Measurements from ENCODE around the gene C11orf71.

Gene C11orf71

DNA sequence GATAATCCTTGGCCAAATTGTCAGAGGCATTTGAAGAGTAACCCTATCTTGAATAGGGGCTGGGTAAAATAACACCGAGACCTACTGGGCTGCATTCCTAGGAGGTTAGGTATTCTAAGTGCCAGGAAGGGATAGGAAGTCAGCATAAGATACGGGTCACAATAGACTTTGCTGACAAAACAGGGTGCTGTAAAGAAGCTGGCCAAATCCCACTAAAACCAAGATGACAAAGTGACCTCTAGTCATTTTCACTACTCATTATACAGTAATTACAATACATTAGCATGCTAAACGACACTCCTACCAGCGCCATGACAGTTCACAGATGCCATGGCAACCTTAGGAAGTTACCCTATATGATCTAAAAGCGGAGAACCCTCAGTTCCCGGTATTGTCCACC is 38.0 kb upstream of the C11orf71 start:
- peak; percentile 32; the same call in 1 of the 2 replicates for TF ChIP-seq NFIC (IDR thresholded peaks at IDR 0.05)
- TF ChIP-seq TCF12 (IDR thresholded peaks at IDR 0.05; ENCODE audit: low read depth) = 0 out of 2 replicates have a peak, but pooled peaks have one; percentile 13
- TF ChIP-seq CREB1 (IDR thresholded peaks at IDR 0.05; ENCODE audit: low read depth) = no peak
- TF ChIP-seq, protein P1, sequence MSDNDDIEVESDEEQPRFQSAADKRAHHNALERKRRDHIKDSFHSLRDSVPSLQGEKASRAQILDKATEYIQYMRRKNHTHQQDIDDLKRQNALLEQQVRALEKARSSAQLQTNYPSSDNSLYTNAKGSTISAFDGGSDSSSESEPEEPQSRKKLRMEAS (IDR thresholded peaks at IDR 0.05) = no peak
- no peak for TF ChIP-seq RAD21 (IDR thresholded peaks at IDR 0.05; ENCODE audit: low read depth)
- TF ChIP-seq CEBPB (IDR thresholded peaks at IDR 0.05) = no peak
- no peak for TF ChIP-seq EGR1 (IDR thresholded peaks at IDR 0.05)
- no peak for TF ChIP-seq TAF1 (IDR thresholded peaks at IDR 0.05; ENCODE audit: low read depth)
- TF ChIP-seq, protein P2, sequence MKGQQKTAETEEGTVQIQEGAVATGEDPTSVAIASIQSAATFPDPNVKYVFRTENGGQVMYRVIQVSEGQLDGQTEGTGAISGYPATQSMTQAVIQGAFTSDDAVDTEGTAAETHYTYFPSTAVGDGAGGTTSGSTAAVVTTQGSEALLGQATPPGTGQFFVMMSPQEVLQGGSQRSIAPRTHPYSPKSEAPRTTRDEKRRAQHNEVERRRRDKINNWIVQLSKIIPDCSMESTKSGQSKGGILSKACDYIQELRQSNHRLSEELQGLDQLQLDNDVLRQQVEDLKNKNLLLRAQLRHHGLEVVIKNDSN (IDR thresholded peaks at IDR 0.05) = no peak
- TF ChIP-seq TEAD4 (IDR thresholded peaks at IDR 0.05) = peak; percentile 88
- TF ChIP-seq, protein P3, sequence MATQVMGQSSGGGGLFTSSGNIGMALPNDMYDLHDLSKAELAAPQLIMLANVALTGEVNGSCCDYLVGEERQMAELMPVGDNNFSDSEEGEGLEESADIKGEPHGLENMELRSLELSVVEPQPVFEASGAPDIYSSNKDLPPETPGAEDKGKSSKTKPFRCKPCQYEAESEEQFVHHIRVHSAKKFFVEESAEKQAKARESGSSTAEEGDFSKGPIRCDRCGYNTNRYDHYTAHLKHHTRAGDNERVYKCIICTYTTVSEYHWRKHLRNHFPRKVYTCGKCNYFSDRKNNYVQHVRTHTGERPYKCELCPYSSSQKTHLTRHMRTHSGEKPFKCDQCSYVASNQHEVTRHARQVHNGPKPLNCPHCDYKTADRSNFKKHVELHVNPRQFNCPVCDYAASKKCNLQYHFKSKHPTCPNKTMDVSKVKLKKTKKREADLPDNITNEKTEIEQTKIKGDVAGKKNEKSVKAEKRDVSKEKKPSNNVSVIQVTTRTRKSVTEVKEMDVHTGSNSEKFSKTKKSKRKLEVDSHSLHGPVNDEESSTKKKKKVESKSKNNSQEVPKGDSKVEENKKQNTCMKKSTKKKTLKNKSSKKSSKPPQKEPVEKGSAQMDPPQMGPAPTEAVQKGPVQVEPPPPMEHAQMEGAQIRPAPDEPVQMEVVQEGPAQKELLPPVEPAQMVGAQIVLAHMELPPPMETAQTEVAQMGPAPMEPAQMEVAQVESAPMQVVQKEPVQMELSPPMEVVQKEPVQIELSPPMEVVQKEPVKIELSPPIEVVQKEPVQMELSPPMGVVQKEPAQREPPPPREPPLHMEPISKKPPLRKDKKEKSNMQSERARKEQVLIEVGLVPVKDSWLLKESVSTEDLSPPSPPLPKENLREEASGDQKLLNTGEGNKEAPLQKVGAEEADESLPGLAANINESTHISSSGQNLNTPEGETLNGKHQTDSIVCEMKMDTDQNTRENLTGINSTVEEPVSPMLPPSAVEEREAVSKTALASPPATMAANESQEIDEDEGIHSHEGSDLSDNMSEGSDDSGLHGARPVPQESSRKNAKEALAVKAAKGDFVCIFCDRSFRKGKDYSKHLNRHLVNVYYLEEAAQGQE (IDR thresholded peaks at IDR 0.05; ENCODE audit: low read depth) = no peak
- no peak for TF ChIP-seq FOXM1 (IDR thresholded peaks at IDR 0.05; ENCODE audit: borderline replicate concordance, low read depth)

DNA sequence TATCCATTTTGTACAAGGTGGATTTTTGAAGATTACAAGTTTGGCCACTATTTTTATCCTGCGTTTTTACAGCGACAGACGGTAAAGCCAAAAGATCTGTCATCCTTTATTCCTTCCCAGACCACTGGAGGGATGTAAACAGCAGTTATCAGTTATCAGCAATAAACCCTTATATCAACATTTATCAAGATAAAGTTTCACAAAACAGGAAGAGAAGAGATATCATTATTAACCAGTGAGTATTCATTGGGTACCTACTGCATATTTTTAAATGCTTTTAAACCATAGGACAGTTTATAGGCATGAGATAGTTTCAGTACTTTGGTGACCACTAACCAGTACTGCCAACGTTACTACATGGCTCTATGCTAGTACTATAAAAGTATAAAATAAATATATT is 33.1 kb upstream of the C11orf71 start:
- TF ChIP-seq EGR1 (IDR thresholded peaks at IDR 0.05) (no peak), YY1 (IDR thresholded peaks at IDR 0.05; ENCODE audit: low read depth) (no peak), EP300 (IDR thresholded peaks at IDR 0.05; ENCODE audit: borderline replicate concordance) (no peak), TEAD4 (IDR thresholded peaks at IDR 0.05) (no peak), FOXM1 (IDR thresholded peaks at IDR 0.05; ENCODE audit: borderline replicate concordance, low read depth) (no peak), TCF12 (IDR thresholded peaks at IDR 0.05; ENCODE audit: low read depth) (no peak), ZBTB7A (IDR thresholded peaks at IDR 0.05; ENCODE audit: low read depth) (no peak), NFIC (IDR thresholded peaks at IDR 0.05) (no peak), RAD21 (IDR thresholded peaks at IDR 0.05; ENCODE audit: low read depth) (no peak), CREB1 (IDR thresholded peaks at IDR 0.05; ENCODE audit: low read depth) (no peak)
- TF ChIP-seq, protein P2 (IDR thresholded peaks at IDR 0.05) = no peak
- TF ChIP-seq, protein P3 (IDR thresholded peaks at IDR 0.05; ENCODE audit: low read depth) = no peak
- TF ChIP-seq, protein P1 (IDR thresholded peaks at IDR 0.05) = no peak

DNA sequence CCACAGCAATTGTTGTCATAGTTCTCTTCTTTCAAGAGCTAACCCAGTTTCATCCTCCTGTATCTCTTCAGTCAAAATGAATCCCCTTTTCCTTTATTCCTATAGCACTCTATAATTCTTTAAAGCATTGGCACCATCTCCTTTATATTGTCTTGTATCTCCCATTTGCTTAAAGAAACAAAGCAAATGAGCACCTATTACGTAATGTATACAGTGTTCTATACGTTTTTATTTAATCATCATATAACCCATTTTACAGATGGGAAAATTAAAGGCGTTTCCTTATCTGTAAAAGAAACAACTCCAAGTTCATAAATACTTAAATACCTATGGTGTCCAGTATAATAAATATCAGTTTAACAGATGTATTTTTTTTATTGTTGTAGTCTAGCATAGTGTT is 32.6 kb upstream of the C11orf71 start:
- TF ChIP-seq, protein P2 (IDR thresholded peaks at IDR 0.05) = no peak
- TF ChIP-seq TAF1 (IDR thresholded peaks at IDR 0.05; ENCODE audit: low read depth) (no peak), YY1 (IDR thresholded peaks at IDR 0.05; ENCODE audit: low read depth) (no peak), EP300 (IDR thresholded peaks at IDR 0.05; ENCODE audit: borderline replicate concordance) (no peak), EGR1 (IDR thresholded peaks at IDR 0.05) (no peak), ZBTB7A (IDR thresholded peaks at IDR 0.05; ENCODE audit: low read depth) (no peak), RAD21 (IDR thresholded peaks at IDR 0.05; ENCODE audit: low read depth) (no peak), TEAD4 (IDR thresholded peaks at IDR 0.05) (no peak), TCF12 (IDR thresholded peaks at IDR 0.05; ENCODE audit: low read depth) (no peak), FOXM1 (IDR thresholded peaks at IDR 0.05; ENCODE audit: borderline replicate concordance, low read depth) (no peak)
- TF ChIP-seq, protein P3 (IDR thresholded peaks at IDR 0.05; ENCODE audit: low read depth) = no peak
- TF ChIP-seq, protein P1 (IDR thresholded peaks at IDR 0.05) = no peak

DNA sequence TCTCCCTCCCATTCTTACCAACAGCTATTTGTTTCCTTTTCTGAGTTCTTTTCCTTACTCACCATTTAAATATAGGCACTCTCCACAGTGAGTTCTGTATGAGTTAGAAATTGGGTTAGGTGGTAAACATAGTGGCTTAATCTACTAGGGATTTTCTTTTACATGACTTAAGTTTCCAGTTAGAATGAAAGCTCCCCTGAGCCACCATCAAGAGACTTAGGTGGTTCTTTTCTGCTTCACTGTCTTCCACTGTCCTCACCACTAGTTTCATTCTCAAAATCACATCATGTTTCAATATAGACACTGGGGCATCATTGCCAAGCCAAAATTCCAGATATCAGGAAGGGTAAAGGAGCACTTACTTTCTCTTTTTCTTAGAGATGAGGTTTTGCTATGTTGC is 30.0 kb upstream of the C11orf71 start:
- TF ChIP-seq CEBPB (IDR thresholded peaks at IDR 0.05) (no peak), FOXM1 (IDR thresholded peaks at IDR 0.05; ENCODE audit: borderline replicate concordance, low read depth) (no peak)
- TF ChIP-seq, protein P1 (IDR thresholded peaks at IDR 0.05) = no peak
- TF ChIP-seq, protein P2 (IDR thresholded peaks at IDR 0.05) = no peak

All from Ishikawa (cell line).